GM12873 (cell line): ENCODE measurements around the gene BECN2.

ENCODE experiments used
- CTCF ChIP-seq: IDR thresholded peaks from 2 replicates; pipeline ENCODE4 v1.5.1; 2012; ENCODE audit warnings: low read depth, mild to moderate bottlenecking, moderate library complexity, low read length, control low read depth; ENCODE audit not compliant: insufficient read depth; ENCODE audit errors: missing control alignments

BECN2 gene

GRCh38 chr1:241932845-241933244 is 24.7 kb upstream of the BECN2 start:
- no peak for TF ChIP-seq CTCF

GRCh38 chr1:241934201-241934848 is 23.2 kb upstream of the BECN2 start:
- TF ChIP-seq CTCF: no peak

GRCh38 chr1:241934866-241935265 is 22.7 kb upstream of the BECN2 start:
- TF ChIP-seq CTCF: no peak

GRCh38 chr1:241939798-241940197 is 17.8 kb upstream of the BECN2 start:
- TF ChIP-seq CTCF: no peak

- no peak for TF ChIP-seq CTCF
These were observed 14.8 kb upstream of the BECN2 start for GRCh38 chr1:241942738-241943137.

- no peak for TF ChIP-seq CTCF
These were observed 13.3 kb upstream of the BECN2 start for GRCh38 chr1:241944300-241944699.

- no peak for TF ChIP-seq CTCF
These were observed 10.2 kb upstream of the BECN2 start for GRCh38 chr1:241947354-241947753.
